ENCODE measurements around the gene FANCI.

DNA sequence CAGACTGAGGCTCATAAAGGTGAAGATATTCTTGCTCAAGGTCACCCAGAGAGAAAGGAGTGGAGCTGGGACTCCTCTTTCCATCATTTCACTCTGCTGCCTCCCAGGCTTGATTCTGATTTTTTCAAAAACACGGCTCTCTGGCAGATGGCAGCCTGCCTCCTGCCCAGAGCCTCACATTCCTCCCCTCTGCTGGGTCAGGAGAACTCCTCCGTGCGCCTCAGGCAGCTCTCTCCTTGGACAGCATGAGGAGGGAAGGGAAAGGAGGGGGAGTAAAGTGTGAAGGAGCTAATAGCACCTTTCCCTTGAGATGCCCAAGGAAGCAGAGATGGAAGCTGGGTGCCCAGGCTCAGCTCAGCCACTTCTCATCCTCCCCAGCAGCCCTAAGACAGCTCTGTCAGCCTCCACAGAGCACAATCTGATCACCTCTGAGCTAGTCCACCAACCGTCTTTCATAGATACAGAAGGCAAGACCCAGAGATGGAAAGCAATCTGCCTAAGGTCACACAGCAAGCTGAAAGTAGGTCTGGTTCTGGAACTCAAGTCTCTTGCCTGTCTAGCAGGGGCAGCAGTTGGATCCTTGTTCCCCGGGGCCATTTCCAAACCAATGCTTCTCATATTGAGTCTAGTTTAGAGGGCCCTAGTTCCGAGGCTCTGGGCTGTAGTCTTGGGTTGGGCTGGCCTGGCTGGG lies 25.9 kb upstream of the FANCI start:
- TF ChIP-seq POLR2A (IDR thresholded peaks at IDR 0.05): no peak
- TF ChIP-seq, protein P1, sequence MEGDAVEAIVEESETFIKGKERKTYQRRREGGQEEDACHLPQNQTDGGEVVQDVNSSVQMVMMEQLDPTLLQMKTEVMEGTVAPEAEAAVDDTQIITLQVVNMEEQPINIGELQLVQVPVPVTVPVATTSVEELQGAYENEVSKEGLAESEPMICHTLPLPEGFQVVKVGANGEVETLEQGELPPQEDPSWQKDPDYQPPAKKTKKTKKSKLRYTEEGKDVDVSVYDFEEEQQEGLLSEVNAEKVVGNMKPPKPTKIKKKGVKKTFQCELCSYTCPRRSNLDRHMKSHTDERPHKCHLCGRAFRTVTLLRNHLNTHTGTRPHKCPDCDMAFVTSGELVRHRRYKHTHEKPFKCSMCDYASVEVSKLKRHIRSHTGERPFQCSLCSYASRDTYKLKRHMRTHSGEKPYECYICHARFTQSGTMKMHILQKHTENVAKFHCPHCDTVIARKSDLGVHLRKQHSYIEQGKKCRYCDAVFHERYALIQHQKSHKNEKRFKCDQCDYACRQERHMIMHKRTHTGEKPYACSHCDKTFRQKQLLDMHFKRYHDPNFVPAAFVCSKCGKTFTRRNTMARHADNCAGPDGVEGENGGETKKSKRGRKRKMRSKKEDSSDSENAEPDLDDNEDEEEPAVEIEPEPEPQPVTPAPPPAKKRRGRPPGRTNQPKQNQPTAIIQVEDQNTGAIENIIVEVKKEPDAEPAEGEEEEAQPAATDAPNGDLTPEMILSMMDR (IDR thresholded peaks at IDR 0.05): no peak
